ENCODE results near the gene CTAGE9. TPM values are rescaled to one million over a fixed set of nuclear protein-coding genes. Genes with fewer than 3 reads are reported as not detected.
"Not testable (repeated sequence)": the region's sequence is repeated elsewhere in the genome, so short reads cannot be mapped to it uniquely, and the experiment has no call there.

The CTAGE9 gene
- total RNA-seq = not detected in 2 replicates

GRCh38 chr6:131710917-131711316, at the start of gene CTAGE9:
CTAGE9 (minus strand) TSS chr6:131711017; CDS start chr6:131711017, 0 bp downstream.
- DNase-seq (ENCODE audit: low spot score); H3K4me3 Mint-ChIP-seq; H3K27me3 Mint-ChIP-seq (ENCODE audit: insufficient read depth); H3K9me3 Mint-ChIP-seq; intact Hi-C loops (cut with micrococcal nuclease); H3K36me3 Mint-ChIP-seq (ENCODE audit: low read depth); H3K27ac Mint-ChIP-seq; H3K4me1 Mint-ChIP-seq (ENCODE audit: low read depth): not testable (repeated sequence)

GRCh38 chr6:131758920-131759319, 48.1 kb upstream of the CTAGE9 start:
- Mint-ChIP-seq H3K27ac (no peak overlapping the region), H3K9me3 (no peaks in the 10 kb centered on the region), H3K36me3 (ENCODE audit: low read depth) (no peaks in the 10 kb centered on the region), H3K4me3 (no peak overlapping the region), H3K27me3 (ENCODE audit: insufficient read depth) (peaks cover 7% of the 10 kb centered on the region), H3K4me1 (ENCODE audit: low read depth) (no peaks in the 10 kb centered on the region)
- DNase-seq (ENCODE audit: low spot score) = no peak
- intact Hi-C loops (cut with micrococcal nuclease) = no loop called here

- Mint-ChIP-seq H3K4me3 (no peak overlapping the region), H3K27ac (no peak overlapping the region), H3K4me1 (ENCODE audit: low read depth) (no peaks in the 10 kb centered on the region), H3K9me3 (no peaks in the 10 kb centered on the region), H3K27me3 (ENCODE audit: insufficient read depth) (peaks cover 7% of the 10 kb centered on the region), H3K36me3 (ENCODE audit: low read depth) (no peaks in the 10 kb centered on the region)
- intact Hi-C loops (cut with micrococcal nuclease) = no loop called here
- DNase-seq (ENCODE audit: low spot score) = no peak
Measured at GRCh38 chr6:131756039-131756438, 45.2 kb upstream of the CTAGE9 start.

DNA sequence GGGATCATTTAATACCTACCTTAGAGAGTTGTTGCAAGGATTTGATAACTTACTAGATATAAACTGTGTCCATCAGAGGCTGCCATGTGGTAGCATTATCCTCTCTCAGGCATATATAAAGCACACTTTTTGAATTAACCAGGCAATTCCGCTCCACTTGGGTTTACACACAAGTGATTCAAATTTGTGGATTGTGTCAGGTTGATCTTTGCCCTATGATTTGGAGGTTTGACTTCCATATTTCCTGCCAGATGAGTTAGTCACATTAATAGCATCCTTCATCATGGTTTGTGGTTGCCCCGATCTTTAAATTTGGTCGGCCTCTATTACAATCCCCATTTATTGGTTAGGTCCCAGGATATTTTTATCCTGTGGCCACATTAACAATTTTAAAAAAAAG, 44.8 kb upstream of the CTAGE9 start:
- intact Hi-C loops (cut with micrococcal nuclease) = no loop called here
- no peaks in the 10 kb centered on the region for H3K36me3 Mint-ChIP-seq (ENCODE audit: low read depth)
- no peaks in the 10 kb centered on the region for H3K9me3 Mint-ChIP-seq
- no peak overlapping the region for H3K27ac Mint-ChIP-seq
- DNase-seq (ENCODE audit: low spot score) = no peak
- H3K27me3 Mint-ChIP-seq (ENCODE audit: insufficient read depth) = peaks cover 10% of the 10 kb centered on the region
- no peaks in the 10 kb centered on the region for H3K4me1 Mint-ChIP-seq (ENCODE audit: low read depth)
- H3K4me3 Mint-ChIP-seq = no peak overlapping the region

DNA sequence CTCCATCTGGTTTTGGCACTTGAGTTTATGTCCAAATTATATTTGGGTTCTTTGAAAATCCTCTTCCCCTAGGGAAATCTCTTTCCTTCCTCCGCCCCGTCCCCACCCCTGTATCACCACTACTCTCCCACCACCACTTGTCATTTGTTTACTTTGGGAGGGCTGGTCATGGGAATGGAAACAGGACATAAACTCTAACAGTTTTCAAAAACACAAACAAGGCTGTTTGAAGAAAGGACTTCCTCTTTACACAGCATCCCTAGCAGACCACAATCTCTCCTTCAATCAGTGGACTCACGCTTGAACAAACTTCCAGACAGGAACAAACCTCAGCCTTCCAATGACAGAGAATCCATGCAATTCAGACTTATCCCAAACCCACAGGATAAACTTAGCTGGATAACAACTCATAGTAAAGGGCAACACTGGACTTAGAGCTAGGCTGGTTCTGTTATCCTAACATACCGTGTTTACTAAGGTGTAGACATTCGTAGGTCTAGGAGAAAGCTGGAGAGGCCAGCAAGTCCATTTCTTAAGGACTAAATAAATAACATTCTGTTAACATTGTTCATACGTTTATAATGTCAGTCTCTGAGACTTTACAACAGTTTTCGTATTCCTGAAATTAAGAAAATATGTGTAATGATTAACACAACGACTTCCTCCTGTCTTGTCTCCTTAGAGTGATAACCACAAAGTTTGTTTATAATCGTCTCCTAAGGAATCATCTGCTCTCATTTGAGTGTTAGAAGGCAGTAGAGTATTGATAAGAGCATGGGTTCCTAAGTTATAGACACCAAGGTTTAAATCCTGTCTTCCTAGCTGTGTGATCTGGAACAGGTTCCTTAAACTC, 44.1 kb upstream of the CTAGE9 start:
- intact Hi-C loops (cut with micrococcal nuclease) = no loop called here
- H3K27ac Mint-ChIP-seq = no peak overlapping the region
- DNase-seq (ENCODE audit: low spot score) = no peak
- no peaks in the 10 kb centered on the region for H3K4me1 Mint-ChIP-seq (ENCODE audit: low read depth)
- no peaks in the 10 kb centered on the region for H3K36me3 Mint-ChIP-seq (ENCODE audit: low read depth)
- no peak overlapping the region for H3K4me3 Mint-ChIP-seq
- no peaks in the 10 kb centered on the region for H3K9me3 Mint-ChIP-seq
- peaks cover 11% of the 10 kb centered on the region for H3K27me3 Mint-ChIP-seq (ENCODE audit: insufficient read depth)

GRCh38 chr6:131754088-131754487, 43.3 kb upstream of the CTAGE9 start:
- no peak overlapping the region for H3K4me3 Mint-ChIP-seq
- H3K27me3 Mint-ChIP-seq (ENCODE audit: insufficient read depth) = peaks cover 13% of the 10 kb centered on the region
- H3K4me1 Mint-ChIP-seq (ENCODE audit: low read depth) = no peaks in the 10 kb centered on the region
- no peaks in the 10 kb centered on the region for H3K36me3 Mint-ChIP-seq (ENCODE audit: low read depth)
- intact Hi-C loops (cut with micrococcal nuclease) = no loop called here
- H3K27ac Mint-ChIP-seq = no peak overlapping the region
- no peak for DNase-seq (ENCODE audit: low spot score)
- no peaks in the 10 kb centered on the region for H3K9me3 Mint-ChIP-seq

DNA sequence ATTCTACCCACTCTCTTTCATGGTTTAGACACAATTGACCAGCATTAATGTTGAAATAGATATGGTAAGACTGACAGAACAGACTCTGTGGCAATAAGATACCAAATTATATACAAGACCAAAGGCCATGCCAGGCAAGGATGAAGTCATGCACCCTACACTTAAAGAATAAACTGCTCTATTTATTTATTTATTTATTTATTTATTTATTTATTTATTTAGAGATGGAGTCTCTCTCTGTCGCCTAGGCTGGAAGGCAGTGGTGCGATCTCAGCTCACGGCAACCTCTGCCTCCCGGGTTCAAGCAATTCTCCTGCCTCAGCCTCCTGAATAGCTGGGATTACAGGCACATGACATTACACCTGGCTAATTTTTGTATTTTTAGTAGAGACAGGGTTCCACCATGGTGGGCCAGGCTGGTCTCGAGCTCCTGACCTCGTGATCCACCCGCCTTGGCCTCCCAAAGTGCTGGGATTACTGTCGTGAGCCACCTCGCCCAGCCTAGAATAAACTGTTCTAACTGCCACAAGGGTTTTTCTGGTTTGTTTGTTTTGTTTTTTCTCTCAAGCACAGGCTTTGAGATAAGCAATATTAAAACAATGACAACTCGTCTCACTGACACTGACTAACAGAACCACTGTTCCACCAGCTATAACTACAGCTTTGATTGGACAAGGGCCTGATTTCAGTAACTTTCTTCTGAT, 40.3 kb upstream of the CTAGE9 start:
- H3K9me3 Mint-ChIP-seq; H3K4me1 Mint-ChIP-seq (ENCODE audit: low read depth); intact Hi-C loops (cut with micrococcal nuclease); H3K4me3 Mint-ChIP-seq; H3K27ac Mint-ChIP-seq; DNase-seq (ENCODE audit: low spot score); H3K36me3 Mint-ChIP-seq (ENCODE audit: low read depth): not testable (repeated sequence)
- H3K27me3 Mint-ChIP-seq (ENCODE audit: insufficient read depth) = peaks cover 13% of the 10 kb centered on the region

- Mint-ChIP-seq H3K4me1 (ENCODE audit: low read depth) (no peaks in the 10 kb centered on the region), H3K36me3 (ENCODE audit: low read depth) (no peaks in the 10 kb centered on the region), H3K27me3 (ENCODE audit: insufficient read depth) (peaks cover 8% of the 10 kb centered on the region), H3K27ac (no peak overlapping the region), H3K4me3 (no peak overlapping the region), H3K9me3 (no peaks in the 10 kb centered on the region)
- intact Hi-C loops (cut with micrococcal nuclease) = no loop called here
- no peak for DNase-seq (ENCODE audit: low spot score)
Measured at GRCh38 chr6:131749023-131749422, 38.2 kb upstream of the CTAGE9 start.

DNA sequence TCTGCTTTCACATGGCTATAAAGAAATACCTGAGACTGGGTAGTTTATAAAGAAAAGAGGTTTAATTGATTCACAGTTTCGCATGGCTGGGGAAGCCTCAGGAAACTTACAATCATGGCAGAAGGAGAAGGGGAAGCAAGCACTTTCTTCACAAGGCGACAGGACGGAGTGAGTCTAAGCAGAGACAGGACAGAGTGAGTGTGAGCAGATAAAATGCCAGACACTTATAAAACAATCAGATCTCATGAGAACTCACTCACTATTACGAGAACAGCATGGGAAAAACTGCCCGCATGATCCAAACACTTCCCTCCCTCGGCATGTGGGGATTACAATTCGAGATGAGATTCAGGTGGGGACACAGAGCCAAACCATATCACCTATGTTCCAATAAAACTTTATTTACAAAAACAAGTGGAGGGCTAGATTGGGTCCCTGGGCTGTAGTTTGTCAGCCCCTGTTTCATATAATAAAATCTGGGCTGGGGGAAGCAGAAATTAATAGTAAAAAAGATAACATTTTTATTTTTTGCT, 37.1 kb upstream of the CTAGE9 start:
- no peak for DNase-seq (ENCODE audit: low spot score)
- intact Hi-C loops (cut with micrococcal nuclease) = no loop called here
- peaks cover 6% of the 10 kb centered on the region for H3K27me3 Mint-ChIP-seq (ENCODE audit: insufficient read depth)
- no peak overlapping the region for H3K27ac Mint-ChIP-seq
- H3K4me1 Mint-ChIP-seq (ENCODE audit: low read depth) = no peaks in the 10 kb centered on the region
- no peak overlapping the region for H3K4me3 Mint-ChIP-seq
- no peaks in the 10 kb centered on the region for H3K36me3 Mint-ChIP-seq (ENCODE audit: low read depth)
- no peaks in the 10 kb centered on the region for H3K9me3 Mint-ChIP-seq

GRCh38 chr6:131745476-131745875, 34.7 kb upstream of the CTAGE9 start:
- intact Hi-C loops (cut with micrococcal nuclease) = no loop called here
- Mint-ChIP-seq H3K4me1 (ENCODE audit: low read depth) (no peaks in the 10 kb centered on the region), H3K9me3 (no peaks in the 10 kb centered on the region), H3K27ac (no peak overlapping the region), H3K4me3 (no peak overlapping the region), H3K27me3 (ENCODE audit: insufficient read depth) (peaks cover 4% of the 10 kb centered on the region), H3K36me3 (ENCODE audit: low read depth) (no peaks in the 10 kb centered on the region)
- no peak for DNase-seq (ENCODE audit: low spot score)

- intact Hi-C loops (cut with micrococcal nuclease) = no loop called here
- no peaks in the 10 kb centered on the region for H3K4me1 Mint-ChIP-seq (ENCODE audit: low read depth)
- no peaks in the 10 kb centered on the region for H3K9me3 Mint-ChIP-seq
- H3K36me3 Mint-ChIP-seq (ENCODE audit: low read depth) = no peaks in the 10 kb centered on the region
- no peak overlapping the region for H3K27ac Mint-ChIP-seq
- no peak overlapping the region for H3K4me3 Mint-ChIP-seq
- H3K27me3 Mint-ChIP-seq (ENCODE audit: insufficient read depth) = peaks cover 2% of the 10 kb centered on the region
- DNase-seq (ENCODE audit: low spot score) = no peak
Measured at GRCh38 chr6:131744432-131745287, 33.8 kb upstream of the CTAGE9 start.

DNA sequence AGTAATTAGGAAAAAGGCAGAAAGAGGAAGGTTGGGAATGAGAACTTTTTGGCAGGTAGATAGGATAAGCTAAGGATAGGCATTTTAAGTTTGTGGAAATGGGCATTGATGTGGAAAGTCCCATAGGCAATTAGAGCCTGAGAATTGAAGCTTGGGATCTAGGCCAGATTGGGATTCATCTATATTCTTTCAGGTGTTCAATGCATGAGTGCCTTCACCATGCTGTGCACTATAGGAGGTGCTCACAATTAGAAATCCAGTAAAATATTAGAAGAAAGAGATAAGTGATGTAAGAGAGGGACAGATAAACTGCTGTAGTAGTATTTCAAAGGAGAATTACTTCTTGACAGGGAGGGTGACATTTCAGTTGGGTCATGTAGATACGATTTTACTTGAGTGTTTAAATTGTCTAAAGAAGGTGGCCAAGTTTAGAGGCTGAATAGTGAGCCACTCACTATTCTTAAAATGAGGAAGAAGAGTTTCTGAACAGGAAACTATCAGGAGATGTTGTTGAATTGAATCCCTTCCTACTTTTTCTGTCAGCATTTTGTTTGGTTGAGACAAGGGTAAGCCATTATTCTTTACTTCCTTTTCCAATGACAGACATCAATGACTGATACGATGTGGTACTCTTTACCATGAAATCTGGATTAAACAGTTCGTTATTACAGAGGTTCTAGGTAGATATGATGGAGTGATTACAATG, 31.0 kb upstream of the CTAGE9 start:
- Mint-ChIP-seq H3K4me1 (ENCODE audit: low read depth) (no peaks in the 10 kb centered on the region), H3K36me3 (ENCODE audit: low read depth) (no peaks in the 10 kb centered on the region), H3K9me3 (no peaks in the 10 kb centered on the region), H3K27me3 (ENCODE audit: insufficient read depth) (peaks cover 2% of the 10 kb centered on the region), H3K4me3 (no peak overlapping the region), H3K27ac (no peak overlapping the region)
- intact Hi-C loops (cut with micrococcal nuclease) = no loop called here
- DNase-seq (ENCODE audit: low spot score) = no peak

Data from activated T-helper 1 cell treated with anti-CD3 and anti-CD28 coated beads, Interleukin-12 subunit alpha, Interleukin-12 subunit beta, Interleukin-2, Interleukin-4 antibody, amounts not matched to agents 30 ng/mL and 10 ng/mL and 1 ng/mL, durations not matched to agents 14 hours and 24 hours and 36 hours (primary cell).